KOPT-K1 (cell line): ENCODE data around the gene ADRA2B.
"Not testable (repeated sequence)": the region's sequence is repeated elsewhere in the genome, so short reads cannot be mapped to it uniquely, and the experiment has no call there.

Source experiments
- H3K27ac ChIP-seq: fragments of 200-600 bp; sonication (generic); 2 replicates; pipeline ENCODE4 v1.5.1; 2016; ENCODE audit warnings: antibody characterized with exemption, mild to moderate bottlenecking, low read depth, low read length; ENCODE audit not compliant: poor library complexity, severe bottlenecking
- H3K36me3 ChIP-seq: fragments of 200-600 bp; sonication (generic); 2 replicates; pipeline ENCODE4 v1.5.1; 2017; ENCODE audit warnings: antibody characterized with exemption, mild to moderate bottlenecking, low read length, moderate library complexity; ENCODE audit not compliant: insufficient read depth
- H3K9me3 ChIP-seq: fragments of 200-600 bp; sonication (generic); 2 replicates; pipeline ENCODE4 v1.5.1; 2017; ENCODE audit warnings: antibody characterized with exemption, low read length, mild to moderate bottlenecking; ENCODE audit not compliant: insufficient read depth, poor library complexity, severe bottlenecking

The ADRA2B gene

GRCh38 chr2:96071087-96071976, 45.0 kb downstream of the ADRA2B start:
- not testable (repeated sequence) for H3K36me3 ChIP-seq, H3K9me3 ChIP-seq, H3K27ac ChIP-seq

- H3K36me3 ChIP-seq, H3K27ac ChIP-seq: not testable (repeated sequence)
These were observed 46.0 kb downstream of the ADRA2B start for GRCh38 chr2:96070351-96070750.

GRCh38 chr2:96069878-96070277, 46.5 kb downstream of the ADRA2B start:
- H3K9me3 ChIP-seq, H3K27ac ChIP-seq, H3K36me3 ChIP-seq: not testable (repeated sequence)

More at GRCh38 chr2:96070351-96070750, 46.0 kb downstream of the ADRA2B start:
- H3K9me3 ChIP-seq, result not testable (repeated sequence)

GRCh38 chr2:96067902-96068581, 48.3 kb downstream of the ADRA2B start:
- not testable (repeated sequence) for H3K36me3 ChIP-seq, H3K9me3 ChIP-seq, H3K27ac ChIP-seq

- not testable (repeated sequence) for H3K9me3 ChIP-seq, H3K27ac ChIP-seq, H3K36me3 ChIP-seq
These were observed 49.2 kb downstream of the ADRA2B start for GRCh38 chr2:96067098-96067660.

GRCh38 chr2:96066511-96066910, 49.9 kb downstream of the ADRA2B start:
- not testable (repeated sequence) for H3K27ac ChIP-seq, H3K36me3 ChIP-seq, H3K9me3 ChIP-seq

- H3K36me3 ChIP-seq, H3K27ac ChIP-seq, H3K9me3 ChIP-seq: not testable (repeated sequence)
These were observed 50.4 kb downstream of the ADRA2B start for GRCh38 chr2:96065954-96066353.

GRCh38 chr2:96065381-96065930, 50.9 kb downstream of the ADRA2B start:
- no peak overlapping the region for H3K27ac ChIP-seq

GRCh38 chr2:96064760-96065159, 51.6 kb downstream of the ADRA2B start:
- not testable (repeated sequence) for H3K27ac ChIP-seq, H3K9me3 ChIP-seq, H3K36me3 ChIP-seq

More at GRCh38 chr2:96065381-96065930, 50.9 kb downstream of the ADRA2B start:
- no peaks in the 10 kb centered on the region for H3K36me3 ChIP-seq
- no peaks in the 10 kb centered on the region for H3K9me3 ChIP-seq

GRCh38 chr2:96064047-96064675, 52.2 kb downstream of the ADRA2B start:
- H3K36me3 ChIP-seq, H3K27ac ChIP-seq, H3K9me3 ChIP-seq: not testable (repeated sequence)

- H3K9me3 ChIP-seq, H3K27ac ChIP-seq, H3K36me3 ChIP-seq: not testable (repeated sequence)
These were observed 53.1 kb downstream of the ADRA2B start for GRCh38 chr2:96063116-96063899.
